Esophagus muscularis mucosa (tissue), 3 donors: ENCODE data around the gene ZDHHC24.

Experiments used
- CTCF ChIP-seq, 3 experiments: fragments of 200-600 bp in 2 of 3; fragments of 450-650 bp in 1 of 3; sonication (generic) in 2 of 3; IDR thresholded peaks; one replicate each; pipeline ENCODE4 v1.5.1; 2017 to 2019; ENCODE audit warnings: antibody characterized with exemption in 3 of 3, mild to moderate bottlenecking in 2 of 3, moderate library complexity in 1 of 3
- POLR2A ChIP-seq: fragments of 450-650 bp; IDR thresholded peaks from one replicate; pipeline ENCODE4 v1.6.1; 2017; ENCODE audit warnings: antibody characterized with exemption, moderate library complexity, mild to moderate bottlenecking, low read depth

- TF ChIP-seq POLR2A (no peak), CTCF (IDR thresholded peaks at IDR 0.05) (no peak)
These were observed 45.3 kb upstream of the ZDHHC24 start for GRCh38 chr11:66591175-66591574.
